Mucosa of rectum (tissue), 2 donors: Measurements from ENCODE around the gene INSIG2.

Source experiments
- H3K27ac ChIP-seq, 2 donors: one replicate each; pipeline ENCODE4 v1.7.0; 2013; ENCODE audit warnings: inconsistent platforms in 2 of 2, low read depth in 2 of 2, low read length in 2 of 2
- H3K27me3 ChIP-seq, 2 donors: one replicate each; pipeline ENCODE4 v1.7.0; 2013; ENCODE audit warnings: low read length in 2 of 2; ENCODE audit not compliant: control insufficient read depth in 2 of 2, insufficient read depth in 2 of 2
- H3K36me3 ChIP-seq, 2 donors: one replicate each; pipeline ENCODE4 v1.7.0; 2013; ENCODE audit warnings: low read length in 2 of 2; ENCODE audit not compliant: control insufficient read depth in 2 of 2, insufficient read depth in 2 of 2
- H3K4me1 ChIP-seq, 2 donors: one replicate each; pipeline ENCODE4 v1.7.0; 2013; ENCODE audit warnings: low read length in 2 of 2, mild to moderate bottlenecking in 1 of 2; ENCODE audit not compliant: control insufficient read depth in 2 of 2, insufficient read depth in 2 of 2
- H3K4me3 ChIP-seq, 2 donors: one replicate each; pipeline ENCODE4 v1.7.0; 2013; ENCODE audit warnings: low read length in 2 of 2
- H3K9ac ChIP-seq, 2 donors: one replicate each; pipeline ENCODE4 v1.7.0; 2013; ENCODE audit warnings: low read length in 2 of 2, low read depth in 1 of 2, mild to moderate bottlenecking in 1 of 2
- H3K9me3 ChIP-seq, 2 donors: one replicate each; pipeline ENCODE4 v1.7.0; 2013; ENCODE audit warnings: low read length in 2 of 2; ENCODE audit not compliant: control insufficient read depth in 2 of 2
- donor health status: healthy.
- donor health status: Normal muscosa, but diverticular disease.

INSIG2 gene

GRCh38 chr2:118148133-118148532 lies 59.9 kb downstream of the INSIG2 start:
- Histone ChIP-seq H3K27me3 (no peaks in the 10 kb centered on the region), H3K36me3 (no peaks in the 10 kb centered on the region), H3K9me3 (no peaks in the 10 kb centered on the region), H3K27ac (no peak overlapping the region), H3K4me1 (no peaks in the 10 kb centered on the region), H3K9ac (no peak overlapping the region), H3K4me3 (no peak overlapping the region)

GRCh38 chr2:118148809-118149208 lies 60.5 kb downstream of the INSIG2 start:
- H3K36me3 ChIP-seq: no peaks in the 10 kb centered on the region
- H3K9me3 ChIP-seq: no peaks in the 10 kb centered on the region
- H3K4me1 ChIP-seq: no peaks in the 10 kb centered on the region
- H3K27ac ChIP-seq: no peak overlapping the region
- no peaks in the 10 kb centered on the region for H3K27me3 ChIP-seq
- H3K9ac ChIP-seq: no peak overlapping the region
- no peak overlapping the region for H3K4me3 ChIP-seq

GRCh38 chr2:118150294-118150693 lies 62.0 kb downstream of the INSIG2 start:
- Histone ChIP-seq H3K9ac (no peak overlapping the region), H3K4me3 (no peak overlapping the region), H3K27me3 (no peaks in the 10 kb centered on the region), H3K36me3 (no peaks in the 10 kb centered on the region), H3K4me1 (no peaks in the 10 kb centered on the region), H3K27ac (no peak overlapping the region), H3K9me3 (no peaks in the 10 kb centered on the region)

GRCh38 chr2:118151831-118152230 lies 63.6 kb downstream of the INSIG2 start:
- H3K9me3 ChIP-seq: no peaks in the 10 kb centered on the region
- H3K27ac ChIP-seq: no peak overlapping the region
- no peak overlapping the region for H3K4me3 ChIP-seq
- H3K9ac ChIP-seq: no peak overlapping the region
- no peaks in the 10 kb centered on the region for H3K36me3 ChIP-seq
- no peaks in the 10 kb centered on the region for H3K4me1 ChIP-seq
- H3K27me3 ChIP-seq: no peaks in the 10 kb centered on the region

- H3K27me3 ChIP-seq: no peaks in the 10 kb centered on the region
Measured at GRCh38 chr2:118153433-118153832, 65.2 kb downstream of the INSIG2 start.

GRCh38 chr2:118154176-118154575 lies 65.9 kb downstream of the INSIG2 start:
- Histone ChIP-seq H3K4me3 (no peak overlapping the region), H3K36me3 (no peaks in the 10 kb centered on the region), H3K4me1 (no peaks in the 10 kb centered on the region), H3K27me3 (no peaks in the 10 kb centered on the region), H3K27ac (no peak overlapping the region), H3K9ac (no peak overlapping the region), H3K9me3 (no peaks in the 10 kb centered on the region)

More at GRCh38 chr2:118153433-118153832, 65.2 kb downstream of the INSIG2 start:
- no peak overlapping the region for H3K9ac ChIP-seq
- no peaks in the 10 kb centered on the region for H3K36me3 ChIP-seq
- H3K4me1 ChIP-seq: no peaks in the 10 kb centered on the region
- no peak overlapping the region for H3K27ac ChIP-seq
- no peak overlapping the region for H3K4me3 ChIP-seq
- no peaks in the 10 kb centered on the region for H3K9me3 ChIP-seq
